Fibroblast of lung (primary cell): ENCODE data around the gene KRT39. TPM values are rescaled to one million over a fixed set of nuclear protein-coding genes. Genes with fewer than 3 reads are reported as not detected.

Source experiments
- DNase-seq, 2 donors: peaks; one replicate each; pipeline versions ENCODE4 v3.0.0 to v3.0.0-alpha.2; 2010; ENCODE audit warnings: low read depth in 2 of 2
- H2AFZ ChIP-seq: 2 replicates; pipeline ENCODE4 v1.5.1; 2012; ENCODE audit warnings: low read length, control low read depth, inconsistent platforms
- H3K27ac ChIP-seq: 2 replicates; pipeline ENCODE4 v1.5.1; 2011; ENCODE audit warnings: low read length, control low read depth; ENCODE audit not compliant: insufficient read depth
- H3K27me3 ChIP-seq: 2 replicates; pipeline ENCODE4 v1.5.1; 2011; ENCODE audit warnings: mild to moderate bottlenecking, low read length; ENCODE audit not compliant: control insufficient read depth, insufficient read depth
- H3K36me3 ChIP-seq: 2 replicates; pipeline ENCODE4 v1.5.1; 2011; ENCODE audit warnings: low read length; ENCODE audit not compliant: control insufficient read depth, insufficient read depth
- H3K4me1 ChIP-seq: 2 replicates; pipeline ENCODE4 v1.5.1; 2011; ENCODE audit warnings: low read length; ENCODE audit not compliant: control insufficient read depth, insufficient read depth; ENCODE audit errors: extremely low read depth
- H3K4me2 ChIP-seq: 2 replicates; pipeline ENCODE4 v1.5.1; 2011; ENCODE audit warnings: low read length, control low read depth; ENCODE audit not compliant: insufficient read depth; ENCODE audit errors: extremely low read depth
- H3K4me3 ChIP-seq, 4 experiments: fragments of 200-600 bp in 1 of 4; sonication (generic) in 1 of 4; replicated peaks in 1 of 4; 2 replicates each; pipeline ENCODE4 v1.5.1; 2011 to 2016; ENCODE audit warnings: low read length in 4 of 4, low read depth in 3 of 4, mild to moderate bottlenecking in 3 of 4, control low read depth in 2 of 4, inconsistent platforms in 1 of 4, mixed read lengths in 1 of 4; ENCODE audit not compliant: insufficient read depth in 1 of 4; ENCODE audit errors: control extremely low read depth in 1 of 4
- H3K79me2 ChIP-seq: 2 replicates; pipeline ENCODE4 v1.5.1; 2012; ENCODE audit warnings: mild to moderate bottlenecking, low read length, inconsistent platforms; ENCODE audit not compliant: control insufficient read depth, insufficient read depth
- H3K9ac ChIP-seq: 2 replicates; pipeline ENCODE4 v1.5.1; 2011; ENCODE audit warnings: mild to moderate bottlenecking, low read length, control low read depth; ENCODE audit not compliant: insufficient read depth
- H3K9me3 ChIP-seq: 2 replicates; pipeline ENCODE4 v1.5.1; 2012; ENCODE audit warnings: low read depth, low read length; ENCODE audit not compliant: control insufficient read depth, insufficient read depth
- H4K20me1 ChIP-seq: 2 replicates; pipeline ENCODE4 v1.5.1; 2011; ENCODE audit warnings: low read length; ENCODE audit not compliant: control insufficient read depth, insufficient read depth; ENCODE audit errors: extremely low read depth
- EZH2 ChIP-seq: IDR thresholded peaks from 2 replicates; pipeline ENCODE4 v1.5.1; 2012; ENCODE audit warnings: low read length, control low read depth, mild to moderate bottlenecking; ENCODE audit errors: missing control alignments
- polyA plus RNA-seq, 2 donors: library from polyadenylated mRNA; depleted of rRNA in 1 of 2; stranded (reverse) in 1 of 2; unstranded in 1 of 2; fragments of >200 nt; gene quantifications; 2 replicates each; pipeline ENCODE4 v1.2.1, GENCODE V29; 2011 to 2012; ENCODE audit warnings: missing spikeins in 1 of 2
- total RNA-seq: library from RNA; depleted of rRNA; stranded (reverse); fragments of >200 nt; gene quantifications from 2 replicates; pipeline ENCODE4 v1.2.1, GENCODE V29; 2014
- TF ChIP-seq, protein P1 (sequence below), 2 donors: IDR thresholded peaks in 1 of 2; conservative IDR thresholded peaks in 1 of 2; 1 replicate in 1 of 2; 2 replicates in 1 of 2; pipeline ENCODE4 v1.5.1; 2011 to 2012; ENCODE audit warnings: low read length in 2 of 2, control low read depth in 1 of 2, inconsistent platforms in 1 of 2, low read depth in 1 of 2, mild to moderate bottlenecking in 1 of 2

Gene KRT39
- total and polyA plus RNA-seq, 2 donors (not counting 1 experiment from before 2014, with no cell fraction given), result 0.22 to 0.33 TPM

- no peak for TF ChIP-seq EZH2
- TF ChIP-seq, protein P1, sequence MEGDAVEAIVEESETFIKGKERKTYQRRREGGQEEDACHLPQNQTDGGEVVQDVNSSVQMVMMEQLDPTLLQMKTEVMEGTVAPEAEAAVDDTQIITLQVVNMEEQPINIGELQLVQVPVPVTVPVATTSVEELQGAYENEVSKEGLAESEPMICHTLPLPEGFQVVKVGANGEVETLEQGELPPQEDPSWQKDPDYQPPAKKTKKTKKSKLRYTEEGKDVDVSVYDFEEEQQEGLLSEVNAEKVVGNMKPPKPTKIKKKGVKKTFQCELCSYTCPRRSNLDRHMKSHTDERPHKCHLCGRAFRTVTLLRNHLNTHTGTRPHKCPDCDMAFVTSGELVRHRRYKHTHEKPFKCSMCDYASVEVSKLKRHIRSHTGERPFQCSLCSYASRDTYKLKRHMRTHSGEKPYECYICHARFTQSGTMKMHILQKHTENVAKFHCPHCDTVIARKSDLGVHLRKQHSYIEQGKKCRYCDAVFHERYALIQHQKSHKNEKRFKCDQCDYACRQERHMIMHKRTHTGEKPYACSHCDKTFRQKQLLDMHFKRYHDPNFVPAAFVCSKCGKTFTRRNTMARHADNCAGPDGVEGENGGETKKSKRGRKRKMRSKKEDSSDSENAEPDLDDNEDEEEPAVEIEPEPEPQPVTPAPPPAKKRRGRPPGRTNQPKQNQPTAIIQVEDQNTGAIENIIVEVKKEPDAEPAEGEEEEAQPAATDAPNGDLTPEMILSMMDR (conservative IDR thresholded peaks at IDR 0.05 in 1 of 2, IDR thresholded peaks at IDR 0.05 in 1 of 2; ENCODE audit: low read depth in 1 of 2, low read length in 2 of 2), result no peak
- Histone ChIP-seq H3K9me3 (no peaks in the 10 kb centered on the region), H4K20me1 (no peaks in the 10 kb centered on the region), H3K27ac (no peak overlapping the region), H3K4me2 (no peak overlapping the region), H2AFZ (no peak overlapping the region), H3K27me3 (no peaks in the 10 kb centered on the region), H3K9ac (no peak overlapping the region), H3K4me3 (no peak overlapping the region), H3K79me2 (no peaks in the 10 kb centered on the region), H3K4me1 (no peaks in the 10 kb centered on the region), H3K36me3 (no peaks in the 10 kb centered on the region)
- DNase-seq, result peak in 1 of 2 donors; percentile 47
Measured at GRCh38 chr17:40996829-40997228, 30.1 kb upstream of the KRT39 start.

- H3K27me3 ChIP-seq, result no peaks in the 10 kb centered on the region
- no peak overlapping the region for H3K4me3 ChIP-seq
- H3K9me3 ChIP-seq, result no peaks in the 10 kb centered on the region
- no peak overlapping the region for H3K4me2 ChIP-seq
- no peak for DNase-seq
- H3K4me1 ChIP-seq, result no peaks in the 10 kb centered on the region
- no peaks in the 10 kb centered on the region for H3K79me2 ChIP-seq
- no peak for TF ChIP-seq EZH2
- TF ChIP-seq, protein P1 (conservative IDR thresholded peaks at IDR 0.05 in 1 of 2, IDR thresholded peaks at IDR 0.05 in 1 of 2; ENCODE audit: low read depth in 1 of 2, low read length in 2 of 2), result no peak
- no peak overlapping the region for H3K9ac ChIP-seq
- no peak overlapping the region for H3K27ac ChIP-seq
- H3K36me3 ChIP-seq, result no peaks in the 10 kb centered on the region
- no peak overlapping the region for H2AFZ ChIP-seq
- no peaks in the 10 kb centered on the region for H4K20me1 ChIP-seq
Measured at GRCh38 chr17:40995116-40995515, 28.4 kb upstream of the KRT39 start.

GRCh38 chr17:40993839-40994238 is 27.1 kb upstream of the KRT39 start, which contains the start of gene KRTAP3-3:
TSS of gene KRTAP3-3 (minus strand) at chr17:40994164. CDS start at chr17:40994097, 67 bp downstream.
- H3K9me3 ChIP-seq, result no peaks in the 10 kb centered on the region
- H3K36me3 ChIP-seq, result no peaks in the 10 kb centered on the region
- TF ChIP-seq, protein P1 (conservative IDR thresholded peaks at IDR 0.05 in 1 of 2, IDR thresholded peaks at IDR 0.05 in 1 of 2; ENCODE audit: low read depth in 1 of 2, low read length in 2 of 2), result no peak
- TF ChIP-seq EZH2, result no peak
- no peaks in the 10 kb centered on the region for H4K20me1 ChIP-seq
- H3K79me2 ChIP-seq, result no peaks in the 10 kb centered on the region
- H3K9ac ChIP-seq, result no peak within 1 kb of the TSS
- no peak within 1 kb of the TSS for H3K4me3 ChIP-seq
- no peak within 1 kb of the TSS for H3K4me2 ChIP-seq
- H3K27me3 ChIP-seq, result no peaks in the 10 kb centered on the region
- no peak within 1 kb of the TSS for H3K27ac ChIP-seq
- no peak within 1 kb of the TSS for H2AFZ ChIP-seq
- DNase-seq, result no peak
- H3K4me1 ChIP-seq, result no peaks in the 10 kb centered on the region
